WTC11 (cell line): ENCODE data around the gene DDC. TPM values are rescaled to one million over a fixed set of nuclear protein-coding genes. Genes with fewer than 3 reads are reported as not detected.

Experiments used
- ATAC-seq: fragments of 200-7000 bp; cut with Tn5 transposase; 2 replicates; pipeline ENCODE4 v1.10.0; 2021; ENCODE audit warnings: mild to moderate bottlenecking, moderate library complexity
- CTCF ChIA-PET: fragments of 300-600 bp; sonication (Branson Sonifier 250); formaldehyde crosslinking; loops from one replicate; lab custom pipeline; 2021; ENCODE audit warnings: antibody characterized with exemption; lab: Charles Lee
- POLR2A ChIA-PET: fragments of 350-600 bp; sonication (Branson Sonifier 250); formaldehyde crosslinking; loops from one replicate; lab custom pipeline; 2021; ENCODE audit warnings: antibody characterized with exemption; lab: Charles Lee
- DNase-seq: peaks from one replicate; pipeline ENCODE4 v3.0.0; 2021; ENCODE audit warnings: low spot score
- H3K27ac Mint-ChIP-seq: 2 replicates; pipeline ENCODE4 v1.8.0; 2021; ENCODE audit warnings: mixed read lengths
- H3K27me3 Mint-ChIP-seq: 2 replicates; pipeline ENCODE4 v1.8.0; 2021; ENCODE audit warnings: low read depth, mild to moderate bottlenecking, moderate library complexity, mixed read lengths
- H3K36me3 Mint-ChIP-seq: 2 replicates; pipeline ENCODE4 v1.8.0; 2021; ENCODE audit warnings: mixed read lengths
- H3K4me1 Mint-ChIP-seq: 2 replicates; pipeline ENCODE4 v1.8.0; 2022; ENCODE audit warnings: mixed read lengths
- H3K4me3 Mint-ChIP-seq: 2 replicates; pipeline ENCODE4 v1.8.0; 2021; ENCODE audit warnings: mild to moderate bottlenecking, moderate library complexity, mixed read lengths
- H3K9me3 Mint-ChIP-seq: 2 replicates; pipeline ENCODE4 v1.8.0; 2021; ENCODE audit warnings: mixed read lengths
- CREM ChIP-seq: sonication (generic); formaldehyde crosslinking; IDR thresholded peaks from 2 replicates; pipeline ENCODE4 v1.8.1; 2022; ENCODE audit warnings: mild to moderate bottlenecking, missing genetic modification reagents, moderate library complexity
- ERG ChIP-seq: fragments of 250-450 bp; sonication (Bioruptor Pico); IDR thresholded peaks from 2 replicates; pipeline ENCODE4 v1.8.0; 2021; ENCODE audit warnings: mild to moderate bottlenecking
- GRHL2 ChIP-seq: fragments of 250-450 bp; sonication (Bioruptor Pico); IDR thresholded peaks from 2 replicates; pipeline ENCODE4 v1.8.0; 2022; ENCODE audit warnings: mild to moderate bottlenecking, moderate library complexity; ENCODE audit not compliant: insufficient replicate concordance, severe bottlenecking
- HMGA2 ChIP-seq: fragments of 250-450 bp; sonication (Bioruptor Pico); IDR thresholded peaks from 2 replicates; pipeline ENCODE4 v1.4.0; 2021; ENCODE audit warnings: mild to moderate bottlenecking, moderate library complexity
- HMGXB4 ChIP-seq: sonication (generic); formaldehyde crosslinking; IDR thresholded peaks from 2 replicates; pipeline ENCODE4 v1.8.1; 2023; ENCODE audit warnings: mild to moderate bottlenecking, moderate library complexity, missing genetic modification reagents
- IRF2 ChIP-seq: sonication (generic); formaldehyde crosslinking; IDR thresholded peaks from 2 replicates; pipeline ENCODE4 v1.8.0; 2022; ENCODE audit warnings: low read depth, missing genetic modification reagents, borderline replicate concordance
- JAZF1 ChIP-seq: fragments of 250-450 bp; sonication (Bioruptor Pico); IDR thresholded peaks from 2 replicates; pipeline ENCODE4 v1.9.0; 2021; ENCODE audit warnings: moderate library complexity, mild to moderate bottlenecking, inconsistent platforms
- KAT7 ChIP-seq: sonication (generic); formaldehyde crosslinking; IDR thresholded peaks from 2 replicates; pipeline ENCODE4 v1.8.1; 2023; ENCODE audit warnings: missing genetic modification reagents, mild to moderate bottlenecking, borderline replicate concordance
- MYBL2 ChIP-seq: sonication (generic); formaldehyde crosslinking; IDR thresholded peaks from 2 replicates; pipeline ENCODE4 v1.8.1; 2023; ENCODE audit warnings: mild to moderate bottlenecking, moderate library complexity, missing genetic modification reagents
- NR3C1 ChIP-seq: sonication (generic); formaldehyde crosslinking; conservative IDR thresholded peaks from 2 replicates; pipeline ENCODE4 v1.8.1; 2023; ENCODE audit warnings: low read depth, mild to moderate bottlenecking, missing genetic modification reagents
- PRRX2 ChIP-seq: fragments of 250-450 bp; sonication (Bioruptor Pico); IDR thresholded peaks from 2 replicates; pipeline ENCODE4 v1.8.0; 2021; ENCODE audit warnings: mild to moderate bottlenecking
- RORB ChIP-seq: fragments of 250-450 bp; sonication (Bioruptor Pico); IDR thresholded peaks from 2 replicates; pipeline ENCODE4 v1.9.0; 2021; ENCODE audit warnings: mild to moderate bottlenecking
- SMAD4 ChIP-seq: sonication (generic); formaldehyde crosslinking; IDR thresholded peaks from 2 replicates; pipeline ENCODE4 v1.8.0; 2022; ENCODE audit warnings: mild to moderate bottlenecking, missing genetic modification reagents
- SOX15 ChIP-seq: fragments of 250-450 bp; sonication (Bioruptor Pico); IDR thresholded peaks from 2 replicates; pipeline ENCODE4 v1.9.0; 2021; ENCODE audit warnings: mild to moderate bottlenecking
- SP1 ChIP-seq: sonication (generic); formaldehyde crosslinking; conservative IDR thresholded peaks from 2 replicates; pipeline ENCODE4 v1.8.1; 2022; ENCODE audit warnings: missing genetic modification reagents
- STAT6 ChIP-seq: sonication (generic); formaldehyde crosslinking; conservative IDR thresholded peaks from 2 replicates; pipeline ENCODE4 v1.8.1; 2023; ENCODE audit warnings: mild to moderate bottlenecking, low read depth, missing genetic modification reagents, moderate library complexity
- TEAD4 ChIP-seq: sonication (generic); formaldehyde crosslinking; IDR thresholded peaks from 2 replicates; pipeline ENCODE4 v1.8.0; 2022; ENCODE audit warnings: mild to moderate bottlenecking, missing genetic modification reagents
- USF1 ChIP-seq: sonication (generic); formaldehyde crosslinking; IDR thresholded peaks from 2 replicates; pipeline ENCODE4 v1.8.0; 2022; ENCODE audit warnings: mild to moderate bottlenecking, missing genetic modification reagents
- ZNF232 ChIP-seq: sonication (generic); formaldehyde crosslinking; IDR thresholded peaks from 2 replicates; pipeline ENCODE4 v1.8.0; 2022; ENCODE audit warnings: mild to moderate bottlenecking, missing genetic modification reagents
- ZNF416 ChIP-seq: fragments of 250-450 bp; sonication (Bioruptor Pico); IDR thresholded peaks from 2 replicates; pipeline ENCODE4 v1.9.0; 2021; ENCODE audit warnings: mild to moderate bottlenecking, inconsistent platforms
- ZNF425 ChIP-seq: fragments of 250-450 bp; sonication (Bioruptor Pico); conservative IDR thresholded peaks from 2 replicates; pipeline ENCODE4 v1.9.0; 2021; ENCODE audit warnings: mild to moderate bottlenecking
- ZNF671 ChIP-seq: fragments of 250-450 bp; sonication (Bioruptor Pico); IDR thresholded peaks from 2 replicates; pipeline ENCODE4 v1.8.0; 2021; ENCODE audit warnings: mild to moderate bottlenecking
- total RNA-seq: library from RNA; stranded (reverse); gene quantifications from 3 replicates; pipeline ENCODE4 v1.2.3, GENCODE V29; 2021

The DDC gene
- total RNA-seq, 1 experiment from 2014 or later = not detected

GRCh38 chr7:50425318-50425717, 139.9 kb downstream of the DDC start:
- Mint-ChIP-seq H3K27ac (no peak overlapping the region), H3K27me3 (no peaks in the 10 kb centered on the region), H3K4me3 (no peak overlapping the region), H3K36me3 (no peaks in the 10 kb centered on the region), H3K9me3 (no peaks in the 10 kb centered on the region), H3K4me1 (peaks cover 19% of the 10 kb centered on the region)
- no peak for TF ChIP-seq ERG
- no peak for TF ChIP-seq PRRX2 (CRISPR knock-in tag)
- no peak for TF ChIP-seq SOX15 (CRISPR knock-in tag)
- DNase-seq (no peak), ATAC-seq (no peak)
- ChIA-PET CTCF (interaction anchor here (1.3 kb wide), 1 partner anchor 8 kb away, joined by 3 read pairs; no protein-coding TSS in a partner anchor), POLR2A (no interaction called here)

- Mint-ChIP-seq H3K9me3 (no peaks in the 10 kb centered on the region), H3K36me3 (no peaks in the 10 kb centered on the region), H3K4me3 (no peak overlapping the region), H3K27ac (no peak overlapping the region)
- ChIA-PET CTCF (interaction anchor here (0.8 kb wide), 1 partner anchor 12 kb away, joined by 3 read pairs; no protein-coding TSS in a partner anchor), POLR2A (no interaction called here)
- no peak for ATAC-seq
- TF ChIP-seq USF1 (CRISPR knock-in tag) = no peak
- TF ChIP-seq, all 79 proteins: peak for 0
- Mint-ChIP-seq H3K27me3 (no peaks in the 10 kb centered on the region), H3K4me1 (peaks cover 30% of the 10 kb centered on the region)
- DNase-seq = no peak
Measured at GRCh38 chr7:50423860-50424259, 141.3 kb downstream of the DDC start.

GRCh38 chr7:50422858-50423257, 142.3 kb downstream of the DDC start:
- POLR2A ChIA-PET = no interaction called here
- Mint-ChIP-seq H3K4me3 (no peak overlapping the region), H3K4me1 (peaks cover 38% of the 10 kb centered on the region), H3K27ac (no peak overlapping the region), H3K9me3 (no peaks in the 10 kb centered on the region), H3K27me3 (no peaks in the 10 kb centered on the region), H3K36me3 (no peaks in the 10 kb centered on the region)
- ATAC-seq (no peak), DNase-seq (no peak)
- CTCF ChIA-PET = no interaction called here
- no peak for TF ChIP-seq ZNF425 (CRISPR knock-in tag)
- no peak for TF ChIP-seq HMGA2 (CRISPR knock-in tag)
- TF ChIP-seq ZNF416 = no peak

GRCh38 chr7:50421043-50421442, 144.2 kb downstream of the DDC start:
- POLR2A ChIA-PET = interaction anchor here (0.8 kb wide), 1 partner anchor 194 kb away, joined by 3 read pairs; no protein-coding TSS in a partner anchor
- peaks cover 45% of the 10 kb centered on the region for H3K4me1 Mint-ChIP-seq
- no peak for TF ChIP-seq ZNF232
- no peak for TF ChIP-seq IRF2 (CRISPR knock-in tag)
- no peak for TF ChIP-seq KAT7 (CRISPR knock-in tag)
- no peak for TF ChIP-seq STAT6 (CRISPR knock-in tag)
- TF ChIP-seq JAZF1 (CRISPR knock-in tag) = no peak
- TF ChIP-seq CREM = no peak
- no peak for TF ChIP-seq HMGA2 (CRISPR knock-in tag)
- no peak for TF ChIP-seq MYBL2 (CRISPR knock-in tag)
- TF ChIP-seq SMAD4 (CRISPR knock-in tag) = no peak
- no peak for TF ChIP-seq ZNF671 (CRISPR knock-in tag)
- no peak for TF ChIP-seq HMGXB4 (CRISPR knock-in tag)
- no peak for TF ChIP-seq SP1
- no peak for TF ChIP-seq TEAD4 (CRISPR knock-in tag)
- no peak for TF ChIP-seq NR3C1 (CRISPR knock-in tag)
- no peak for TF ChIP-seq GRHL2 (CRISPR knock-in tag)
- TF ChIP-seq RORB (CRISPR knock-in tag) = no peak
- no peaks in the 10 kb centered on the region for H3K36me3 Mint-ChIP-seq
- DNase-seq = no peak
- CTCF ChIA-PET = interaction anchor here (0.5 to 2.3 kb wide), 5 partner anchors 17 to 742 kb away, joined by 3 to 10 read pairs (median 5); partner anchors contain the start of gene ZPBP
- H3K27me3 Mint-ChIP-seq = no peaks in the 10 kb centered on the region
- H3K9me3 Mint-ChIP-seq = no peaks in the 10 kb centered on the region
- ATAC-seq = peak; percentile 45
- no peak overlapping the region for H3K27ac Mint-ChIP-seq
- no peak overlapping the region for H3K4me3 Mint-ChIP-seq
